NOMO-1 (cell line): Measurements from ENCODE around the gene PRKN.
"Not testable (repeated sequence)": the region's sequence is repeated elsewhere in the genome, so short reads cannot be mapped to it uniquely, and the experiment has no call there.

ENCODE experiments used
- DNase-seq, 2 experiments: peaks; one replicate each; lab custom pipeline; 2025; ENCODE audit not compliant: unreplicated experiment in 2 of 2; lab: John Stamatoyannopoulos, UW

Gene PRKN

GRCh38 chr6:161316531-161316930 lies 1411.0 kb downstream of the PRKN start:
- DNase-seq: no peak

- DNase-seq: not testable (repeated sequence)
Observed at GRCh38 chr6:161315246-161315917, 1412.2 kb downstream of the PRKN start.

GRCh38 chr6:161314541-161315245 lies 1412.9 kb downstream of the PRKN start:
- DNase-seq: not testable (repeated sequence)

DNA sequence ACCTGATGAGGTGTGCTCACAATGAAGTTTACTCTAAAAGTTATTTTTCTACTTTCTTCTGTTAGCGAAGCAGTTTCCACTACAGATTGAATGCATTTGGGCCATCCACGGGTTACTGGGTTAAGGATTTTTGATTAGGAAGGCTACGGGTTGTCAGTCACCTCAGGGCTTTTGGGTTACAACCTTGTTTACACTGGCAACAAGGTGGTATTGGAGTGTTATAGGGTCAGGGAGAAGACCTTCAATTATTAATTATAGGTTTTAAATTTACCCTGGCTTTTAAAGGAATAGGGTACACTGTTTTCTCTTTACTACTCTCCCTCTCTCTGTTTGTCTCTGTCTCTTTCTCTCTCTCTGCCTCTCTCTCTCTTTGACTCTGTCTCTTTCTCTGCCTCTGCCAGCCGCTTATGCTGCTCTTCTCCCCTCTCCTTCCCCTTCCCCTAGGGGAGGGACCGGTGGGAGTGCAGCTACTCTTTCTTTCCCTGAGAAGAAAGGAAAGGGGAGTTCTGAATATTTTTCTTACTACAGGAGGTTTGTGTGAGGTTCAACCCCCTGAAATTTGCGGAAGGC lies 1413.5 kb downstream of the PRKN start:
- DNase-seq: no peak

GRCh38 chr6:161313475-161313874 lies 1414.1 kb downstream of the PRKN start:
- DNase-seq: not testable (repeated sequence)

GRCh38 chr6:161309774-161310173 lies 1417.8 kb downstream of the PRKN start:
- DNase-seq: not testable (repeated sequence)

DNA sequence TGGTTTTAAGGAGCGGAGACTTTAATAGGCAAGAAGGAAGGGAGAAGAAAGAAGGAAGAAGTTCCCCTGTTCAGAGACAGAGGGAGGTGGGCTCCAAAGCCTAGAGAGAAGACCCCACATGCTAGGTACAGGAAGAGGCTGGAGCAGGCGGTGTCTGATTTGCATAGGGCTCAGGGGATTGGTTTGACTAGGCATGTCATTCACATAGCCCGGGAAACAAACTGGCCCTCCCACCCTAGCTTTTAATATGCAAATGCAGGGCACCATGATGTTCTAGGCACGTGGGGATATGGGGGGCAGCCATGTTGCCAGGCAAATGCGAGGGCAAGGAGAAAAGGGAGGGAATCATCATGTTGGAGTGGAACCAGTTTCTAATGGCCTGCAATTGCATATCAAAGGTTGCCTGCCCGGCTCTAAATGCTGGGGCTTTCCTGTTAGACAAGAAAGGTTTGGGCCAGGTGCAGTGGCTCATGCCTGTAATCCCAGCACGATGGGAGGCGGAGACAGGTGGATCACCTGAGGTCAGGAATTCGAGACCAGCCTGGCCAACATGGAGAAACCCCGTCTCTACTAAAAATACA lies 1419.4 kb downstream of the PRKN start:
- DNase-seq: no peak

DNA sequence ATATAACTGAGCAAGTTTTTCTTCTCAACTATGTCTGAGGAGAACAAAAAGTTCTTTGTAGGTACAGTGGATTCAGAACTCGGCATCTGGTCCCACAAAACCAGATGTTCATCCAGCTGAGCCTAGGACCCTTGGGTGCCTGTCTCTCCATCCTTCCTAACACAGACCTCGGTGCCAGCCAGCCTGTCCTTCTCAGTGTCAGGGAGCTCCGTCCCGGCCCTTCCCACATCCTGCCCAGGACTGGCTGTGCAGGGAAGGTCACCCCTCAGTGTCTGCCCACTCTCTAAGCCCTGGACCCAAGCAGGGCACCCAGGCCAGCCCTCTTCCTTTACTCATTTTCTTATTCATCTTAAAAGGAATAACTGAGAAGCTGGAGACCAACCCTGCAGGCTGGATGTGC lies 1421.7 kb downstream of the PRKN start:
- no peak for DNase-seq

DNA sequence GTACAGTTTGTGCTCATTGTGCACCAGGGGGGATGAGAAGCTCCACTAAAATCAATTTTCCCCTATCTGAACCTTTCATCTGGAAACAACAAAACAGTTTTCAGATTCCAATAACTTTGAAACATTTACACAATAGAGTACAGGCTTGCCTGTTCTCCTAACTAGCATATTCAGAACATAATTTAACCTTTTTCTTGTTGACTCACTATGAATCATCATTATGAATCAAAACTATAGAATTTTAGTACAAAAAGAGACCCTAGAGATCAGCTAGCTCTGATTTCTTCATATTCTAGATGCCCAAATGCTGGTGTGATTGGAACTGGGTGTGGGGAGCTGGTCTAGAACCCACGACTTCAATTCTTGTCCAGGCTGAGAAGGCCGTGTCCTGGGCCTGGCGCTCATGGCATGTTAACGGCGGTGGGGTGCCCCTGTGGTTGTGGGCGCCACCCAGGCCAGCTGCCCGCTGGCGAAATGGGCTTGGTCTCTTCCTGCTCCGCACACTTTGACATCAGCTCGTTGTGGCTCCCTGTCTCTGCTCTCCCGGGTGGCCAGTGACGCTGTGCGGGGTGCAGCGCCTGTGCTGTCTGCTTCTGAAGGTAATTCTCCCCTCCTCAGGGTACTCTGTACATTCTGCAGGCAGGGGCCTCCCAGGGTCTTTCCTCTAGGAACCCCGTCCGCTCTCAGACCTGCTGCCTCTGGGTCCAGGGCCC lies 1423.8 kb downstream of the PRKN start:
- DNase-seq: no peak

DNA sequence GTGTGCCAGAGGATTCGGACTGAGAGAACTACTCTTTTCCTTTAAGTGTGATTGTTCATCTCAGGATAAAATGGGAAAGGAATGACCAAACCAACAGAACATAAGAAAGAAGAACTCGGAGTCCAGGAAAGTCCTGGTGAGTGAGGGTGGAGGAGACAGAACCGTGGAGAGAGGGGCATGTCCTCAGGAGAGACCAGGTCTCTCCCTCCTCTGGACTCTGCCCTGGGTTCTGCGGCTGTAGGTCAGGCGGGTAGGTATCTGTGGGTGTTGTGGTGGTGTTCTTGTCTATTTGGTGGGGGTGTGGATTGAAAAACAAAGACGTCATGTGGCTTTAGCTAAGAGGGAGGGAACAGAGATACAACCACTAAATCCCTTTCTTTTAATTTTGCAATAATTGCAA lies 1424.6 kb downstream of the PRKN start:
- no peak for DNase-seq

GRCh38 chr6:161301338-161301737 lies 1426.2 kb downstream of the PRKN start:
- no peak for DNase-seq

DNA sequence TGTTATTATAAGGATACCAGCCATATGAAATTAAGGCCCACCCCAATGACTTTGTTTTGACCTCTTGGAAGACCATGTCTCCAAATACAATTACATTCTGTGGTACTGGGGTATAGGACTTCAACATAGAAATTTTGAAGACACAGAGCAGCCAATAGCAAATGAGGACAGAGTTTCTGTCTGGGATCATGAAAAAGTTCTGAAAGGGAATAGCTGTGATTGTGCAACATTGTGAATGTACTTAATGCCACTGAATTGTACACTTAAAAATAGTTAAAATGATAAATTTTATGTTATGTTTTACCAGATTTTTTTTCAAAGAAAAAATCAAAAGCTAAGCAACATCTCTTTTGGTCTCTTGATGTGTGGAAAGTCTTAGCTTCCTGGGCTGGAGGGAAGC lies 1426.7 kb downstream of the PRKN start:
- DNase-seq: no peak

DNA sequence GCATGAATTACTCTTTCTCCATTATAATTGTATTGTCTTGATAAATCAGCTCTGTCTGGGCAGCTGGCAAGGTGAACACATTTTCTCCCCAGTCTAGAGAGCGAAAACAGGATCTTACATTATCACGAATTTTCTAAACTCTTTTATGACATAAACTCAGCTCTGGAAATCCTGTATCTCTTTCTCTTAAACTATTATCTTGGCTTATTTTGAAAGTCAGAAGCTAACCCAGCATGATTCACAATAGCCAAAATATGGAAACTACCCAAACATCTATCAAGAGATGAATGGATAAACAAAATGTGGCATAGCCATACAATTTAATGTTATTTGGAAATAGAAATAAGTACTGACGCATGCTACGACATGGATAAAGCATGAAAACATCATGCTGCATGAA lies 1427.8 kb downstream of the PRKN start:
- DNase-seq: no peak
